Heart left ventricle (tissue), 13 donors: ENCODE measurements around the gene CRIP1.

Experiments used
- POLR2A ChIP-seq, 2 donors: fragments of 450-650 bp; IDR thresholded peaks; one replicate each; pipeline ENCODE4 v1.6.1; 2017; ENCODE audit warnings: antibody characterized with exemption in 2 of 2, mild to moderate bottlenecking in 2 of 2, moderate library complexity in 2 of 2
- TF ChIP-seq, protein P1 (sequence below), 12 donors: fragments of 200-600 bp; sonication (generic) in 4 of 12; IDR thresholded peaks; one replicate each; pipeline versions ENCODE4 v1.5.0 to v1.8.0; 2018 to 2022; ENCODE audit warnings: antibody characterized with exemption in 12 of 12, mild to moderate bottlenecking in 5 of 12
- donor health status: ischemic (EF 13 %, LVEDD 7.1; RV severe dilation, severe dysfunction).
- donor health status: DM: no; HTN: yes; CAD: no.
- donor health status: DM: no; HTN: no; CAD: no.
- donor health status: ischemic (EF 25% LVEDD 6.9; RV normal size, moderate dysfunction).
- donor health status: ischemic (EF 25% LVEDD 5.7; RV mildly dilated, moderate dysfunction).
- donor health status: ischemic (EF 35%, LVEDD 5.7; RV mildly dilated, moderate dysfunction).
- donor health status: nonischemic (EF 11% LVEDD 7.7; RV severe dilation, severe dysfunction).
- donor health status: DM: yes; HTN: yes; CAD: no.
- donor health status: PGD.
- donor health status: ischemic (EF 29% LVEDD 5.4; RV normal size, mild dysfunction).
- donor health status: nonischemic (EF 23%, LVEDD 6.1; RV moderate dilation, normal function).

GRCh38 chr14:105473677-105474482, 12.8 kb upstream of the CRIP1 start:
- TF ChIP-seq, protein P1, sequence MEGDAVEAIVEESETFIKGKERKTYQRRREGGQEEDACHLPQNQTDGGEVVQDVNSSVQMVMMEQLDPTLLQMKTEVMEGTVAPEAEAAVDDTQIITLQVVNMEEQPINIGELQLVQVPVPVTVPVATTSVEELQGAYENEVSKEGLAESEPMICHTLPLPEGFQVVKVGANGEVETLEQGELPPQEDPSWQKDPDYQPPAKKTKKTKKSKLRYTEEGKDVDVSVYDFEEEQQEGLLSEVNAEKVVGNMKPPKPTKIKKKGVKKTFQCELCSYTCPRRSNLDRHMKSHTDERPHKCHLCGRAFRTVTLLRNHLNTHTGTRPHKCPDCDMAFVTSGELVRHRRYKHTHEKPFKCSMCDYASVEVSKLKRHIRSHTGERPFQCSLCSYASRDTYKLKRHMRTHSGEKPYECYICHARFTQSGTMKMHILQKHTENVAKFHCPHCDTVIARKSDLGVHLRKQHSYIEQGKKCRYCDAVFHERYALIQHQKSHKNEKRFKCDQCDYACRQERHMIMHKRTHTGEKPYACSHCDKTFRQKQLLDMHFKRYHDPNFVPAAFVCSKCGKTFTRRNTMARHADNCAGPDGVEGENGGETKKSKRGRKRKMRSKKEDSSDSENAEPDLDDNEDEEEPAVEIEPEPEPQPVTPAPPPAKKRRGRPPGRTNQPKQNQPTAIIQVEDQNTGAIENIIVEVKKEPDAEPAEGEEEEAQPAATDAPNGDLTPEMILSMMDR (IDR thresholded peaks at IDR 0.05), result no peak
- peak in 1 of 2 donors; percentile 39 for TF ChIP-seq POLR2A (IDR thresholded peaks at IDR 0.05)
